ENCODE measurements around the gene CACNA2D3.

The CACNA2D3 gene

DNA sequence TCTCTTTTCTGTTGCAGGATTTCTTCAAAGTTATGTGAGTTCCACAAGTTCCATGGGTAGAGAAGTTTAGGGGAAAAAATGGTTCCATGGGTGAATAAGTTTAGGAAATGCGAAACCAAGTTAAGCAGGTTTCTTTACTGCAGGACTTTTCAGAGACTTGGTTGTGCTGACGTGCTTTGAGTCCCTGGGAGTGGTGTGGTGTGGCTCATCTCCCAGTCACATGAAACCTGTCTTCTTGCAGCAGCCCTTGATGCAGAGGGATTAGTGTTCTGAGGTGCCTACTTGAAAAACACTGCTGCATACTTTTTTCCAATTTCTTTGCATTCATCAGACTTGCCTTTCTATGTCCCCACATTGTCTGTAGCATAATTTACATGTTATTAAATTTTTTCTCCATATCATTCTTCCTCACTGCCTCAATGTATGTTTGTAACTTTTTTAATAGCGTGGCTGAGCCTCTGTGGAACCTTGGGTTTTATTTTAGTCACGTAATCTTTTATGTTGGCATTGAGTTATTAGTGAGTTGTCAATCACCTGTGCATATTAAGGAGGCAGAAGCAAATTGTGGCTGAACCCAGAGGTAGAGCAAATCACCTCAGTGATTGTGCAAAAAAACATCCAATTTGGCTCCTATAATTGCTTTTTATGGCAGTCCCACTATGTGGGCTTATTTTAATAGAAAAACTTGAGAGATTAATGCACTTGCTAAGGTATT lies 115.6 kb downstream of the CACNA2D3 start:
- Histone ChIP-seq H3K9me2 (replicated peaks; ENCODE audit: insufficient read depth, low read length) (no peaks in the 10 kb centered on the region), H3K79me2 (ENCODE audit: insufficient read depth, low read length) (no peaks in the 10 kb centered on the region), H3K36me3 (ENCODE audit: low read length) (no peaks in the 10 kb centered on the region), H3K27me3 (ENCODE audit: low read length) (no peaks in the 10 kb centered on the region), H3K9ac (ENCODE audit: low read length) (no peak overlapping the region), H3K9me3 (ENCODE audit: insufficient read depth, low read length) (no peaks in the 10 kb centered on the region), H3F3A (ENCODE audit: insufficient read depth) (no peaks in the 10 kb centered on the region), H3K4me2 (ENCODE audit: low read depth, low read length, poor library complexity, severe bottlenecking) (no peak overlapping the region), H3K27ac (ENCODE audit: low read depth, low read length) (no peak overlapping the region), H4K20me1 (ENCODE audit: low read depth, low read length) (no peaks in the 10 kb centered on the region), H2AFZ (ENCODE audit: low read depth, low read length, severe bottlenecking) (no peak overlapping the region), H3K4me3 (ENCODE audit: insufficient read depth, low read length, poor library complexity, severe bottlenecking) (no peak overlapping the region)
- TF ChIP-seq EZH2phosphoT487 (conservative IDR thresholded peaks at IDR 0.05; ENCODE audit: low read length): no peak
- TF ChIP-seq, protein P1, sequence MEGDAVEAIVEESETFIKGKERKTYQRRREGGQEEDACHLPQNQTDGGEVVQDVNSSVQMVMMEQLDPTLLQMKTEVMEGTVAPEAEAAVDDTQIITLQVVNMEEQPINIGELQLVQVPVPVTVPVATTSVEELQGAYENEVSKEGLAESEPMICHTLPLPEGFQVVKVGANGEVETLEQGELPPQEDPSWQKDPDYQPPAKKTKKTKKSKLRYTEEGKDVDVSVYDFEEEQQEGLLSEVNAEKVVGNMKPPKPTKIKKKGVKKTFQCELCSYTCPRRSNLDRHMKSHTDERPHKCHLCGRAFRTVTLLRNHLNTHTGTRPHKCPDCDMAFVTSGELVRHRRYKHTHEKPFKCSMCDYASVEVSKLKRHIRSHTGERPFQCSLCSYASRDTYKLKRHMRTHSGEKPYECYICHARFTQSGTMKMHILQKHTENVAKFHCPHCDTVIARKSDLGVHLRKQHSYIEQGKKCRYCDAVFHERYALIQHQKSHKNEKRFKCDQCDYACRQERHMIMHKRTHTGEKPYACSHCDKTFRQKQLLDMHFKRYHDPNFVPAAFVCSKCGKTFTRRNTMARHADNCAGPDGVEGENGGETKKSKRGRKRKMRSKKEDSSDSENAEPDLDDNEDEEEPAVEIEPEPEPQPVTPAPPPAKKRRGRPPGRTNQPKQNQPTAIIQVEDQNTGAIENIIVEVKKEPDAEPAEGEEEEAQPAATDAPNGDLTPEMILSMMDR (IDR thresholded peaks at IDR 0.05; ENCODE audit: insufficient read depth, low read length, poor library complexity, severe bottlenecking): no peak

DNA sequence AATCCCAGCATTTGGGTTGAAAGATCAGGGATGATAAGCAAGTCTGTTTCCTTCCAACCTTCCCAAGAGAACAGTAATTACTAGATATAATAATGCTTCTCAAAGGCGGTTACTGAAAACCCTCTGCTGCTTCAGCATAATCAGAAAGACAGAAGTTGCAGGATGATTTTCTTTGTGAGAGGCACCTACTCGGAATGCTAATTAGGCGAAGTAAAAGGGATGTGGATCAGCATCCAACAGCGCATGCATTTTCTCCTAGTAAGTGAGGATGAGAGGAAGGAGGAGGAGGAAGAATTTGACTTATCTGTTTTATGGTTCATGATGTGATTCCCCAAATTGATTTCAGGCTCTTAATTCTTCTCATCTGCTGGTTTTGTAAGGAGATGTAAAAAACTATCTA lies 118.0 kb downstream of the CACNA2D3 start:
- H3K9me2 ChIP-seq (replicated peaks; ENCODE audit: insufficient read depth, low read length): no peaks in the 10 kb centered on the region
- no peak overlapping the region for H3K27ac ChIP-seq (ENCODE audit: low read depth, low read length)
- no peaks in the 10 kb centered on the region for H4K20me1 ChIP-seq (ENCODE audit: low read depth, low read length)
- H3K4me2 ChIP-seq (ENCODE audit: low read depth, low read length, poor library complexity, severe bottlenecking): no peak overlapping the region
- no peak overlapping the region for H3K9ac ChIP-seq (ENCODE audit: low read length)
- H3K79me2 ChIP-seq (ENCODE audit: insufficient read depth, low read length): no peaks in the 10 kb centered on the region
- H3K27me3 ChIP-seq (ENCODE audit: low read length): no peaks in the 10 kb centered on the region
- H3K9me3 ChIP-seq (ENCODE audit: insufficient read depth, low read length): no peaks in the 10 kb centered on the region
- H3K36me3 ChIP-seq (ENCODE audit: low read length): no peaks in the 10 kb centered on the region
- H2AFZ ChIP-seq (ENCODE audit: low read depth, low read length, severe bottlenecking): no peak overlapping the region
- TF ChIP-seq, protein P1 (IDR thresholded peaks at IDR 0.05; ENCODE audit: insufficient read depth, low read length, poor library complexity, severe bottlenecking): no peak
- no peak for TF ChIP-seq EZH2phosphoT487 (conservative IDR thresholded peaks at IDR 0.05; ENCODE audit: low read length)
- no peak overlapping the region for H3K4me3 ChIP-seq (ENCODE audit: insufficient read depth, low read length, poor library complexity, severe bottlenecking)
- no peaks in the 10 kb centered on the region for H3F3A ChIP-seq (ENCODE audit: insufficient read depth)

DNA sequence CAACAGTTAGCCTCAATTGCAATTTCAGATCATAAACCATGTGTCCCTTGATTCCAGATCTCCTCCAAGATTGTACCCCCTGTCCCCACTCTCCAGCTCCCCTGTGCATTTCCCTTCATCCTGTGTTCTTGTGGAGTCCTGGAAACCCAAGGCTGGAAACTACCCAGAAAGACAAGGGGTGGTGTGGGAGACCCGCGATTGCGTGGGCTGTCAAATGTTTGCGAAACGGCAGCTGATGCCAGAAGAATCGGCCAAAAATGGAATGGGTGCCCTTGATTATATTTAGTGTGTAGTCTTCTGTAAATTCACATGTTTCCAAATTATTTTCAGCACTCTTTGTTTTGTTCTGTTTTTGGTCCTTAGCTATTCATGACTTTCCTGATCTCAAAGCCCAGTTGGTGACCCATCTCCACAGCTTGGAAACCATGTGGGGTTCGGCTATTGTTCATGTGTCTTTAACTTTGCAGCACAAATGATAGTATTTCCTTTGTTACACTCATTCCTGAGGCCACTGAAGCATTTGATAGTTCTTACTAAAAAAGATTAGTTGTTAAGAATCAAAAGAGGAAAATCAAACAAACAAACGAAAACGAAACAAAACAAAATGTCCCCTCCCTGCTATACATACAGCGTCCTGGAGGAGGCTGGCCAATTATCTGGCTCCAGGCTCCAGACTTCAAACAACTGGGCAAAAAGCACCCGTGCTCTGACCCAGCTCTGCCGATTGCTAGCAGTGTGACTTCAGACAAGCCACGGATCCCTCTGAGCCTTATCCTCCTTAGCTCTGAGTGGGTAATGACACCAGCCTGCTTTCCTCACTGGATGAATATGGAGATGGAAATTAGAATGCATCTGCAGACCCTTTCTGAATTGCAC lies 120.9 kb downstream of the CACNA2D3 start:
- H2AFZ ChIP-seq (ENCODE audit: low read depth, low read length, severe bottlenecking): no peak overlapping the region
- TF ChIP-seq, protein P1 (IDR thresholded peaks at IDR 0.05; ENCODE audit: insufficient read depth, low read length, poor library complexity, severe bottlenecking): no peak
- no peak for TF ChIP-seq EZH2phosphoT487 (conservative IDR thresholded peaks at IDR 0.05; ENCODE audit: low read length)
- H3K9me3 ChIP-seq (ENCODE audit: insufficient read depth, low read length): no peaks in the 10 kb centered on the region
- no peaks in the 10 kb centered on the region for H3K27me3 ChIP-seq (ENCODE audit: low read length)
- no peaks in the 10 kb centered on the region for H3K9me2 ChIP-seq (replicated peaks; ENCODE audit: insufficient read depth, low read length)
- no peaks in the 10 kb centered on the region for H4K20me1 ChIP-seq (ENCODE audit: low read depth, low read length)
- H3K4me2 ChIP-seq (ENCODE audit: low read depth, low read length, poor library complexity, severe bottlenecking): no peak overlapping the region
- no peak overlapping the region for H3K9ac ChIP-seq (ENCODE audit: low read length)
- no peaks in the 10 kb centered on the region for H3K36me3 ChIP-seq (ENCODE audit: low read length)
- H3K79me2 ChIP-seq (ENCODE audit: insufficient read depth, low read length): no peaks in the 10 kb centered on the region
- H3F3A ChIP-seq (ENCODE audit: insufficient read depth): no peaks in the 10 kb centered on the region
- H3K27ac ChIP-seq (ENCODE audit: low read depth, low read length): no peak overlapping the region
- H3K4me3 ChIP-seq (ENCODE audit: insufficient read depth, low read length, poor library complexity, severe bottlenecking): no peak overlapping the region

Data from SU-DHL-6 (cell line).